Neuron (in vitro differentiated cells): Measurements from ENCODE around the gene EIF4E.
"Not testable (repeated sequence)": the region's sequence is repeated elsewhere in the genome, so short reads cannot be mapped to it uniquely, and the experiment has no call there.

Source experiments
- H2AFZ ChIP-seq: one replicate; pipeline ENCODE4 v1.6.1; 2013; ENCODE audit warnings: low read depth, mild to moderate bottlenecking, inconsistent platforms, low read length, moderate library complexity
- H3K27me3 ChIP-seq: one replicate; pipeline ENCODE4 v1.6.1; 2013; ENCODE audit warnings: low read length; ENCODE audit not compliant: insufficient read depth
- H3K36me3 ChIP-seq: one replicate; pipeline ENCODE4 v1.6.1; 2013; ENCODE audit warnings: low read length; ENCODE audit not compliant: insufficient read depth
- H3K4me1 ChIP-seq: one replicate; pipeline ENCODE4 v1.6.1; 2013; ENCODE audit warnings: low read length; ENCODE audit not compliant: insufficient read depth
- H3K4me3 ChIP-seq: 2 replicates; pipeline ENCODE4 v1.5.1; 2013; ENCODE audit warnings: mild to moderate bottlenecking, low read length, moderate library complexity
- H3K9me3 ChIP-seq: one replicate; pipeline ENCODE4 v1.6.1; 2013; ENCODE audit warnings: low read length

EIF4E gene

DNA sequence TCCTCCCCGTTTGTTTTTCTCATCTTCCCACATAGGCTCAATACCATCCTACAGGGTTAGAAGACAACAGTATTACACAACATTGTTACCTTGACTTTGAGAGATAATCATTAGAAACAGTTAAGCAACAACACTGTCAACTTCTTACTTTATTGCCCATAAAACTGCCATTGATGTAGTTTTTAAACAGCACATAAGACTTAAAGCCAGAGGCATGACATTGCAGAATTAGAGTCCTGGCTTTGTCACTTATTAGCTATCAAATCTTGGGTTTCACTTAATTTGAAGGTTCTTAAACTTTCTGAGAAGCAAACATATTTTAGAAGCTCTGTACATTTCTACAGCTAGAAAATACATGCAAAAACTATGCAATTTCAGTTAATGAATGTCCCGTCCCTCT lies 41.8 kb downstream of the EIF4E start:
- Histone ChIP-seq H3K4me3 (no peak overlapping the region), H3K9me3 (no peaks in the 10 kb centered on the region), H3K36me3 (peaks cover 73% of the 10 kb centered on the region), H3K27me3 (no peaks in the 10 kb centered on the region), H2AFZ (no peak overlapping the region), H3K4me1 (no peaks in the 10 kb centered on the region)

DNA sequence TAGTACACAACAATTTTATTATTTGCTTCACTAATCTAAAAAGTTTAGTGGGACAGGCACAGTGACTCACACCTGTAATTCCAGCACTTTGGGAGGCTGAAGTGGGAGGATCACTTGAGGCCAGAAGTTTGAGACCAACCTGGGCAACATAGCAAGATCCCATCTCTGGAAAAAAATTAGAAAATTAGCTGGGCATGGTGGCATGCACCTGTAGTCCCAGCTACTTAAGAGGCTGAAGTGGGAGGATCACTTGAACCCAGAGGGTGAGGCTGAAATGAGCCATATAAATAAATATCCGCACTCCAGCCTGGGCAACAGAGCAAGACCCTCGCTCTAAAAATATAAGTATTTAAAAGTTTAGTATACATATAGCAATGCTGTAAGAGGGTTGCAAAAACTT lies 42.6 kb downstream of the EIF4E start:
- H3K36me3 ChIP-seq: peaks cover 78% of the 10 kb centered on the region
- H3K4me1 ChIP-seq, H3K4me3 ChIP-seq, H3K27me3 ChIP-seq, H3K9me3 ChIP-seq, H2AFZ ChIP-seq: not testable (repeated sequence)

DNA sequence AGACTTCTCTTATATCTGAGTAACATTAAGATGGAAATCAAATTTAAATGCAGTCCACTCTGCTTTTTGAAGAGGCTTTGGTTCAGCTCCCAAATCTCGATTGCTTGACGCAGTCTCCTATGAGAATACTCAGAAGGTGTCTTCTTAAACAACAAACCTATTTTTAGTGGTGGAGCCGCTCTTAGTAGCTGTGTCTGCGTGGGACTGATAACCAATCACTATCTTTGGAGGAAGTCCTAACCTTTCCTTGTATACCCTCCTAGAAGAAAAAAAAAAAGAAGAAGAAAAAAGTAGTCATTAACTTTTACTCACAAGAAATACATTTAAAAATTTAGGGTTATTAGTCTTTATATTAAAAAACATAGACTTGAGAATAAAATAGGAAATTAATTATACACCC lies 48.0 kb downstream of the EIF4E start:
- H3K4me1 ChIP-seq, H3K27me3 ChIP-seq, H3K4me3 ChIP-seq, H2AFZ ChIP-seq, H3K9me3 ChIP-seq: not testable (repeated sequence)
- peaks cover 50% of the 10 kb centered on the region for H3K36me3 ChIP-seq

DNA sequence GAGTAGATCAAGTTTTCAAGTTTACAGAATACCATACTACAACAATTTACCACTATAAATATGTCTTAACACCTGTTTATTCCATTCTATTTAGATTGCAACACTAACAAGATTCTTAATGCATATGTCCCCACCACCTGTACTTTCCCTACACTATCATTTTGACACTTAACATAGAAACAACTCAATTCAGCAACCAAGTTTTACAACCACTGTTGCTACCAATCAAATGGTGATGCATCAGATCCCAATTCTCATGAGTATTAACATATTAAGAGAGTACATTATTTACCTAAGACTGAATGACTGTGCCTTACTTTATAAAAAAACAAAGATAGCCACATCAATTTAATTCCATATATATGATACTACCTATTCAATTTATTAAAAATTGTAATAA lies 49.4 kb downstream of the EIF4E start:
- H3K36me3 ChIP-seq: peaks cover 37% of the 10 kb centered on the region
- H3K27me3 ChIP-seq: no peaks in the 10 kb centered on the region
- no peaks in the 10 kb centered on the region for H3K4me1 ChIP-seq
- no peaks in the 10 kb centered on the region for H3K9me3 ChIP-seq
- H2AFZ ChIP-seq: no peak overlapping the region
- no peak overlapping the region for H3K4me3 ChIP-seq

DNA sequence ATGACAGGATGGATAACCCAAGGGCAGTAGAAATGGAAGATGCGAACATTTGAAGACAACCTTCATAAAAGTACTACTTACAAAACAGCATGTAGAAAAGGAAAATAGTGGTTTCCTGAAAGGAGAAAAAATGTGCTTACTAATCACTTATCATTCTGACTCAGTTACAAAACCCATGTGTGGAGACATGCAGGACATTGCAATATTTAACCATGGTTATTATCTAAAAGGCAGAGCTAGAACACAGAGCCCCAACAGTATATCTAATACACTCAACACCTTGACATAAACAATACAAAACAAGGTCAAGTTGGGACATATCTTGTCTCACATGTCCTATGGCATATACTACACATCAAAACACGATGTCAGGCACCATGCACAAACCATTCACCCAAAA lies 55.9 kb downstream of the EIF4E start:
- H3K36me3 ChIP-seq: peaks cover 3% of the 10 kb centered on the region
- no peaks in the 10 kb centered on the region for H3K9me3 ChIP-seq
- no peak overlapping the region for H3K4me3 ChIP-seq
- H3K27me3 ChIP-seq: no peaks in the 10 kb centered on the region
- H2AFZ ChIP-seq: no peak overlapping the region
- no peaks in the 10 kb centered on the region for H3K4me1 ChIP-seq

DNA sequence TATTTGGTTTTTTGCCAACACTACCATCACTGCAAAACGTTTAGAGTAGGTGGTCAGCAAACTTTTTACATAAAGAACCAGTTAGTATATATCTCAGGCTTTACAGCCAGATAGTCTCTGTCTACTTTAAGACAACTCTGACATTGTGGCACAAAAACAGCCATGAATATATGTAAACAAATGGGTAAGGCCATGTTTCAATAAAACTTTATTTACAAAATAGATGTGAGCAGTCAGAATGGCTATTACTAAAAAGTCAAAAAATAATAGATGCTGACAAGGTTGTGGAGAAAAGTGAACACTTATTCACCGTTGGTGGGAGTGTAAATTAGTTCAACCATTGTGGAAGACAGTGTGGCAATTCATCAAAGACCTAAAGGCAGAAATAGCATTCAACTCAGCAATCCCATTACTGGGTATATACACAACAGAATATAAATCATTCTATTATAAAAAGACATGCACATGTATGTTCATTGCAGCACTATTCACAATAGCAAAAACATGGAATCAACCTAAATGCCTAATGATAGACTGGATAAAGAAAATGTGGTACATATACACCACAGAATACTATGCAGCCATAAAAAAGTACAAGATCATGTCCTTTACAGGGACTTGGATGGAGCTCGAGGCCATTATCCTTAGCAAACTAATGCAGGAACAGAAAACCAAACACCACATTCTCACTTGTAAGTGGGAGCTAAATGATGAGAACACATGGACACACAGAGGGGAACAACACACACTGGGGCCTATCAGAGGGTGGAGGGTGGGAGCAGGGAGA lies 56.6 kb downstream of the EIF4E start:
- not testable (repeated sequence) for H2AFZ ChIP-seq, H3K4me1 ChIP-seq, H3K27me3 ChIP-seq, H3K9me3 ChIP-seq, H3K36me3 ChIP-seq, H3K4me3 ChIP-seq

DNA sequence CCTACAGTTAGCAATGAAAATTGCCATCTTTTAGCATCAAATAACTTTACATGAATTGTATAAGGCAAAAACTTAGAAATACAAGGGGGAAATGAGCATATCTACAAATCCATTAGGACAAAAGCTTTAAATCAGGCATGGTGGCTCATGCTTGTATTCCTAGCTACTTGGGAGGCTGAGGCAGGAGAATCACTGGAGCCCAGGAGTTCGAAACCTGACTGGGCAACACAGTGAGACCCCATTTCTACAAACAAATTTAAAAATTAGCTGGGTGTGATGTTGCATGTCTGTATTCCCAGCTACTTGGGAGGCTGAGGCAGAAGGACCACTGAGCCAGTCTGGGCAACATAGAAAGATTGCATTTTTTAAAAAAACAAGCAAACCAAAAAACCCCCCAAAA lies 61.3 kb downstream of the EIF4E start:
- Histone ChIP-seq H3K36me3 (no peaks in the 10 kb centered on the region), H3K4me1 (no peaks in the 10 kb centered on the region), H3K9me3 (no peaks in the 10 kb centered on the region), H3K4me3 (no peak overlapping the region), H2AFZ (no peak overlapping the region), H3K27me3 (no peaks in the 10 kb centered on the region)

DNA sequence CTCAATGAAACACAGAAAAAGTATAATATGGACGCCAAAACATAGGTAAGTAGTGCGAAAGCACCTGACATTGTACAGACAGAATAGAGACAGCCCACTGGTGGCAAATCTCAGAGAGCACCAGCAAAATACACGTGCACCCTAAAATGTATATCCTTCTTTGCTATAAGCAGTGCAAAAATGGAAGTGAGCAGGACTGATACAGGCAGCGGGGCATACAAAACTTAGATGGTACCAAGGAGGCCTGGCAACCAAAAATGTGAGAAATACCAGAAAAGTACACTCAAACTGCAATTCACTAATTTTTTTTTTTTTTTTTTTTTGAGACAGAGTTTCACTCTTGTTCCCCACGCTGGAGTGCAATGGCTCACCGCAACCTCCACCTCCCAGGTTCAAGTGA lies 63.9 kb downstream of the EIF4E start:
- H2AFZ ChIP-seq: no peak overlapping the region
- H3K36me3 ChIP-seq: no peaks in the 10 kb centered on the region
- H3K27me3 ChIP-seq: no peaks in the 10 kb centered on the region
- H3K4me3 ChIP-seq: no peak overlapping the region
- peaks cover 3% of the 10 kb centered on the region for H3K4me1 ChIP-seq
- H3K9me3 ChIP-seq: no peaks in the 10 kb centered on the region

DNA sequence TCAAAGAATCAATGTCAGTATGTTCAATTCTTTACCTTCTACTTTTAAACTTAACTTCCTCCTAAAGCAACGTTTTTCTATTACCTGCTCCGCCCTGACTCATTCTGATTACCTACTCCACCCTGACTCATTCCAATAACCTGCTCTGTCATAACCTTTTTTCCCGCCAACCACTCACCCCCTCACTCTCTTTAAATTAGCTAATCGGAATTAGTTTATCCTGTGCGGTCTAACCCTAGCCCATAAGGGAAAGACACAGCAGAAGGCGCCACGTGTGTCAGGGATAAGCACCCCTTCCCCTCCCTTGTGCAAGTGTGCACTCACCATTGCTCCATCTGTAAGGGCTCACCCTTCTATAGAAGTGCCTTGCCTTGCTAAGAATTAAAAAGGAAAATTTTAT lies 64.4 kb downstream of the EIF4E start:
- Histone ChIP-seq H3K9me3 (no peaks in the 10 kb centered on the region), H2AFZ (no peak overlapping the region), H3K36me3 (no peaks in the 10 kb centered on the region), H3K27me3 (no peaks in the 10 kb centered on the region), H3K4me1 (peaks cover 3% of the 10 kb centered on the region), H3K4me3 (no peak overlapping the region)

DNA sequence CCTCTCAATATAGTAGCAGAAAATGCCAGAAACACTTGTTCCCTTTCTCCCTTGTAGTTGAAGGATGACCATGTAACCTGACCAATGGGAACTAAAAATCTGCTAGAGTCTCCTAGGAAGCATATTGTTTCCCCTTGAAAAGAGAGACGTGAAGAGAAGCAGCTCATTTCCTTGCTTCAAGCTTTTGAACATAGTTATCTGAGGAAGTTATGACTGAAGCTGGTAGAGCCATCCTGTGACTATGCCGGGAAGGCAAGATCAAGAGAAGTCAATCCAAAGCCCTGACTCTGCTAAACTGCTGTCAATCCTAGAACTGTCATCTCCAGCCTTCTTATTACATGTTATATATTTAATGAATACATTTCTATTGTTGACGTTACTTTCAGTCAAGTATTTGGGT lies 66.6 kb downstream of the EIF4E start:
- no peaks in the 10 kb centered on the region for H3K36me3 ChIP-seq
- H2AFZ ChIP-seq: no peak overlapping the region
- no peak overlapping the region for H3K4me3 ChIP-seq
- H3K4me1 ChIP-seq: peaks cover 3% of the 10 kb centered on the region
- H3K9me3 ChIP-seq: no peaks in the 10 kb centered on the region
- no peaks in the 10 kb centered on the region for H3K27me3 ChIP-seq

DNA sequence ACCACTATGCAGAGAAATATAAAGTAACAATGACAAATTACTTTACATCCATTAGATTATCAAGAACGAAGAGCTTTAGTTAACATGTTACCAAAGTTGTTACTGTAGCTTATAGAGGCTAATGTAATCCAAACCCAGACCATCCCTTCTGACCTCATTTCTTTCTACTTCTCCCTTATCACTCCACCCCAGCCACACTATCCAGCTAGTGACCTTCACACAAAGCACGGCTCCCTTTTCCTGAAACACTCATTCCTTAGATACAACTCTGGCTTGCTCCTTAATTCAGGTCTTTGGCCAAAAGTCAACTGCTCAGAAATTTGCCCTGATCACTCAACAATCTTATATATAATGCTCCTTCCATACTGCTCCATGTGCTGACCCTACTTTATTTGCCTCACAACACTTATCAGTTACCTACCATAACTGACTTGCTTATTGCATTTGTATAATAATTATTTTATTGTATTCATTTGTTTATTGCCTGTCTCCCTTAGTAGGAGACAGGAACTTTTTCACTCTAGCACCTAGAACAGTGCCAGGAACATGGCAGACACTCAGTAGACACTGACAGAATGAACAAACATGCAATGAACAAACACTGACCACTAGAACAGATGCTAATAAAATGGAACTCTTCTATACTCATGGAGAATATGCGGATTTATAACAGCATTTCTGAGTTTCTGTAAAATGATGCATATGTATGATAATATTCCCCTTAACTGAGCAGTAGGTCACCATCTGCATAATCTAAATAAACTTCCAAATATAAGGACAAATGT lies 67.6 kb downstream of the EIF4E start:
- Histone ChIP-seq H2AFZ (no peak overlapping the region), H3K36me3 (no peaks in the 10 kb centered on the region), H3K27me3 (no peaks in the 10 kb centered on the region), H3K4me3 (no peak overlapping the region), H3K9me3 (no peaks in the 10 kb centered on the region), H3K4me1 (peaks cover 3% of the 10 kb centered on the region)

DNA sequence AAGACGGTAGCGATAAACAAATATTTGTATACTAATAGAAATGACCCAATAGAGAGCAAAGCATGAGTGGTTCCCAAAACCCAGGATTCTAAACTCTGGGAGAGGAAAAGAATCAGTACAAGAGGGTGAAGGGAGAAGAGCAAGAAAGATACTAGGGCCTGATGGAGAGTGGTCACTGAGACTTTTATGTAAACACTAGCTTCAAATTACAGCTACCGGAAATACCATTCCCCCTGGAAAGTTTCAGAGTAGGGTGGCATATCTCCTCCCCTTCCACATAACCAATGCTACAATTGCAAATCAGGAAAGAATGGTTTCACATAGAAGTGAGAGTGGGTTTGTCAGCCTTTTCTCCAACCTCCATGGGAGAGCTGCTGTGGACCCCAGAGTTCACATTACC lies 77.1 kb downstream of the EIF4E start:
- H3K36me3 ChIP-seq: no peaks in the 10 kb centered on the region
- no peak overlapping the region for H3K4me3 ChIP-seq
- no peak overlapping the region for H2AFZ ChIP-seq
- H3K27me3 ChIP-seq: no peaks in the 10 kb centered on the region
- no peaks in the 10 kb centered on the region for H3K9me3 ChIP-seq
- no peaks in the 10 kb centered on the region for H3K4me1 ChIP-seq

DNA sequence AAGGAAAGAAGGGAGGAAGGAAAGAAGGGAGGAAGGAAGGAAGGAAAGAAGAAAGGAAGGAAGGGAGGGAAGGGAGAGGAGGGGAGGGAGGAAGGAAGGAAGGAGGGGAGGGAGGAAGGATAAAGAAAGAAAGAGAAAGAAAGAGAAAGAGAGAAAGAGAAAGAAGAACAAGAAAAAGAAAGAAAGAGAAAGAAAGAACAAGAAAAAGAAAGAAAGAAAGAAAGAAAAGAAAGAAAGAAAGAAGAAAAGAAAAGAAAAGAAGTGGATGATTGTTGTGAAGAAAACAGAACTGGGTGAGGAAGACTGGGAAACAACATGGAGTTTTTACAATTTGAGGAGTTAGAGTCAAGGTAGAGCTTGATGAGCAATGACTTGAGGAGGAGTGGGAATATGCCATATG lies 78.0 kb downstream of the EIF4E start:
- Histone ChIP-seq H2AFZ (no peak overlapping the region), H3K9me3 (no peaks in the 10 kb centered on the region), H3K4me1 (no peaks in the 10 kb centered on the region), H3K4me3 (no peak overlapping the region), H3K27me3 (no peaks in the 10 kb centered on the region), H3K36me3 (no peaks in the 10 kb centered on the region)
